ENCODE measurements around the gene MVB12B. TPM values are rescaled to one million over a fixed set of nuclear protein-coding genes. Genes with fewer than 3 reads are reported as not detected.

Gene MVB12B
- total and polyA plus RNA-seq, 2 of the 8 experiments (the other 6 are each of a cell fraction or from before 2014, with no cell fraction given) = 2.6 to 5.0 TPM

DNA sequence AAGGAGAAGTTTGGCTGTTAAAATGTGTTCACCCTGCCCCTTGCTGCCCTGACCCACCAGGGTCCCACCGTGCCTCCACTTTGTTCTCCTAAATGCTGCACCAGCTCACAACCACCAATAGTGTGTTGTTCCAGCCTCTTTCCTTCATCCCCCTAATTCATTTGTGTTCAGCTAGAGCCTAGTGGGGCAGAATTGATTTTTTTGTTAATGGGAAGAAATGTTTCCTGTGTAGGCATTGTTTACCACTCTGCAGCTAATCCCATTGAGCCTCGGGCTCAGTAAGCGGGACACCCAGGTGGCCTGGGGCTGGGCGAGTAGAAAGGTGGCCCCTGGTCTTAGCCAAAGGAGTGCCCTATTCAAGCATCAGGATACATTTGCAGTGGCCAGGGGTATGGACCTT, 127.6 kb downstream of the MVB12B start:
- TF ChIP-seq MAFK (IDR thresholded peaks at IDR 0.05; ENCODE audit: low read depth, low read length) = no peak
- no peak overlapping the region for H4K5ac ChIP-seq (ENCODE audit: insufficient read length, low read depth, low read length)
- no peaks in the 10 kb centered on the region for H3K79me1 ChIP-seq (ENCODE audit: low read depth, low read length)
- H2BK20ac ChIP-seq (ENCODE audit: low read length) = no peak overlapping the region
- no peak for DNase-seq (ENCODE audit: low read depth in 1 of 2, low spot score in 2 of 2)
- no peak overlapping the region for H2AK5ac ChIP-seq (ENCODE audit: low read depth, low read length)
- no peaks in the 10 kb centered on the region for H3K23me2 ChIP-seq (ENCODE audit: low read depth, low read length)
- H3K9ac ChIP-seq (replicated peaks in 1 of 4; ENCODE audit: extremely low read depth in 1 of 4, low read depth in 3 of 4, low read length in 3 of 4) = no peak overlapping the region
- H4K20me1 ChIP-seq (replicated peaks in 1 of 2; ENCODE audit: control insufficient read depth in 1 of 2, insufficient read depth in 2 of 2, low read length in 2 of 2) = peaks cover 0 to 2% of the 10 kb centered on the region in 2 experiments
- 89% methylated on average over 4 of the region's 4 CpGs; no CpG with 5 or more reads in 1 of the 2 experiments for WGBS, 2 experiments (ENCODE audit: extremely low coverage in 1 of 2, insufficient coverage in 1 of 2, insufficient read length in 1 of 2, insufficient replicate concordance in 2 of 2, low coverage in 1 of 2, low lambda C conversion rate in 2 of 2, missing lambda C conversion rate in 1 of 2)
- H2BK15ac ChIP-seq (ENCODE audit: low read length) = no peak overlapping the region
- POLR2A ChIA-PET (ENCODE audit: partially characterized antibody) = no interaction called here
- no peaks in the 10 kb centered on the region for H3K27me3 ChIP-seq (replicated peaks in 1 of 4; ENCODE audit: control insufficient read depth in 3 of 4, extremely low read depth in 1 of 4, insufficient read depth in 3 of 4, low read length in 3 of 4)
- CTCF ChIA-PET (ENCODE audit: partially characterized antibody) = no interaction called here
- H3K27ac ChIP-seq (ENCODE audit: low read depth, low read length) = no peak overlapping the region
- H3K4ac ChIP-seq (replicated peaks; ENCODE audit: insufficient read length, low read depth, low read length) = no peak overlapping the region
- no peak overlapping the region for H4K91ac ChIP-seq (replicated peaks; ENCODE audit: insufficient read length, low read length)
- no peak overlapping the region for H3K14ac ChIP-seq (ENCODE audit: insufficient read length)
- no peak overlapping the region for H3K56ac ChIP-seq (replicated peaks; ENCODE audit: insufficient read length, low read depth, low read length)
- H3K9me3 ChIP-seq (ENCODE audit: insufficient read depth in 2 of 2, low read depth in 1 of 2, low read length in 1 of 2) = no peaks in the 10 kb centered on the region
- no peak overlapping the region for H2BK5ac ChIP-seq (ENCODE audit: low read depth, low read length)
- no peak overlapping the region for H2BK120ac ChIP-seq (replicated peaks; ENCODE audit: low read depth, low read length)
- H3K23ac ChIP-seq (ENCODE audit: insufficient read length) = no peak overlapping the region
- H2BK12ac ChIP-seq (ENCODE audit: low read depth, low read length) = no peak overlapping the region
- no peak overlapping the region for H3K4me3 ChIP-seq (ENCODE audit: extremely low read depth in 1 of 4, insufficient read depth in 2 of 4, low read depth in 3 of 4, low read length in 4 of 4)
- H3K36me3 ChIP-seq (ENCODE audit: control insufficient read depth in 2 of 4, insufficient read depth in 4 of 4, low read length in 3 of 4) = no peaks in the 10 kb centered on the region
- H3K4me2 ChIP-seq (ENCODE audit: insufficient read depth in 1 of 2, low read depth in 2 of 2, low read length in 2 of 2) = no peak overlapping the region
- H2AFZ ChIP-seq (ENCODE audit: low read length) = no peak overlapping the region
- no peak for FAIRE-seq
- no peak overlapping the region for H3K18ac ChIP-seq (ENCODE audit: extremely low read depth, low read length)
- H3K79me2 ChIP-seq (ENCODE audit: control insufficient read depth in 1 of 2, insufficient read depth in 2 of 2, low read length in 2 of 2) = no peaks in the 10 kb centered on the region
- peaks cover 0 to 4% (median 0%) of the 10 kb centered on the region in 4 experiments; a peak in 2 of 7 replicates for H3K4me1 ChIP-seq (replicated peaks in 1 of 4; ENCODE audit: control insufficient read depth in 3 of 4, insufficient read depth in 4 of 4, low read length in 3 of 4)
- no peak overlapping the region for H4K8ac ChIP-seq (ENCODE audit: extremely low read depth, insufficient read depth, low read length)
